PFSK-1 (cell line): ENCODE measurements around the gene PURB.

ENCODE experiments used
- FOXP2 ChIP-seq: optimal IDR thresholded peaks from 2 replicates; pipeline ENCODE3; 2011; ENCODE audit warnings: borderline replicate concordance, control low read depth, inconsistent platforms; ENCODE audit not compliant: insufficient read depth; ENCODE audit errors: extremely low read length, extremely low read depth
- POLR2AphosphoS5 ChIP-seq: IDR thresholded peaks from 2 replicates; pipeline ENCODE4 v1.6.1; 2012; ENCODE audit warnings: low read depth, mild to moderate bottlenecking, control low read depth, low read length, moderate library complexity
- SIN3A ChIP-seq: IDR thresholded peaks from 2 replicates; pipeline ENCODE4 v1.6.1; 2012; ENCODE audit warnings: mild to moderate bottlenecking, low read length, moderate library complexity, borderline replicate concordance; ENCODE audit not compliant: insufficient read depth
- TAF1 ChIP-seq: IDR thresholded peaks from 2 replicates; pipeline ENCODE4 v1.6.1; 2012; ENCODE audit warnings: low read length, control low read depth, borderline replicate concordance; ENCODE audit not compliant: insufficient read depth
- TF ChIP-seq, protein P1 (sequence below), 2 experiments: IDR thresholded peaks; 2 replicates each; pipeline versions ENCODE4 v1.6.1 to v1.8.0; 2011 to 2012; ENCODE audit warnings: low read depth in 2 of 2, low read length in 2 of 2, control low read depth in 1 of 2, inconsistent platforms in 1 of 2, mild to moderate bottlenecking in 1 of 2, moderate library complexity in 1 of 2; ENCODE audit not compliant: insufficient read depth in 1 of 2

PURB gene

DNA sequence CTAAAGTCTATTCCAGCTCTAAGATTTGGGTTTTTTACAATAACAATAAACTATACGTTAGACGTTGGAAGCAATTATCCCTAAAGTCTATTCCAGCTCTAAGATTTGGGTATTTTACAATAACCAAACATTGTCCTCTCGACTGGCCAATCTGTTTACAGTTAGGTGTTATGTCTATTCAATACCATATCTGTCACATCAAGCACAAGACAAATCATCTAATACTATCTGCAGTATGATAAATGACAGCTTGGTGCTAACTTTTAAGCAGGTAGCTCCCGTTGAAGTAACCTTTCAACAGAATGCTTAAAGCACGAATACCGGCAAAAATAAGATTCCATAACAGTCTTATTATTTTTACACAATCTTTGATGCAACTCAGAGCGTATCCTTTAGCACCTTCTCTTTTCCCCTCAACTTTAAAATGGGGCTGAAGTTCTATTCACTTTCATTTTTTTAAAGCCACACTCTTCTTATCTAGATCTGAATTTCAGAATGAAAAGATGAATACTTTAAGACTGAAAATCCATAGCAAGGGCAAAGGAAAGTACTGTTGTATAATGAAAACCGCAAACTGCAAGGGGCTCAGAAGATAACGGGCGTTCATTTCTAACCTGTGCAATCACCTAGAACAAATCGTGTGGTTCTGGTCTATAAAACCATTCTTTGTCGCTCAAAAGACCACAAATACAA lies 38.4 kb downstream of the PURB start:
- TF ChIP-seq FOXP2 = no peak
- TF ChIP-seq TAF1 = no peak
- TF ChIP-seq SIN3A = no peak
- TF ChIP-seq, protein P1, sequence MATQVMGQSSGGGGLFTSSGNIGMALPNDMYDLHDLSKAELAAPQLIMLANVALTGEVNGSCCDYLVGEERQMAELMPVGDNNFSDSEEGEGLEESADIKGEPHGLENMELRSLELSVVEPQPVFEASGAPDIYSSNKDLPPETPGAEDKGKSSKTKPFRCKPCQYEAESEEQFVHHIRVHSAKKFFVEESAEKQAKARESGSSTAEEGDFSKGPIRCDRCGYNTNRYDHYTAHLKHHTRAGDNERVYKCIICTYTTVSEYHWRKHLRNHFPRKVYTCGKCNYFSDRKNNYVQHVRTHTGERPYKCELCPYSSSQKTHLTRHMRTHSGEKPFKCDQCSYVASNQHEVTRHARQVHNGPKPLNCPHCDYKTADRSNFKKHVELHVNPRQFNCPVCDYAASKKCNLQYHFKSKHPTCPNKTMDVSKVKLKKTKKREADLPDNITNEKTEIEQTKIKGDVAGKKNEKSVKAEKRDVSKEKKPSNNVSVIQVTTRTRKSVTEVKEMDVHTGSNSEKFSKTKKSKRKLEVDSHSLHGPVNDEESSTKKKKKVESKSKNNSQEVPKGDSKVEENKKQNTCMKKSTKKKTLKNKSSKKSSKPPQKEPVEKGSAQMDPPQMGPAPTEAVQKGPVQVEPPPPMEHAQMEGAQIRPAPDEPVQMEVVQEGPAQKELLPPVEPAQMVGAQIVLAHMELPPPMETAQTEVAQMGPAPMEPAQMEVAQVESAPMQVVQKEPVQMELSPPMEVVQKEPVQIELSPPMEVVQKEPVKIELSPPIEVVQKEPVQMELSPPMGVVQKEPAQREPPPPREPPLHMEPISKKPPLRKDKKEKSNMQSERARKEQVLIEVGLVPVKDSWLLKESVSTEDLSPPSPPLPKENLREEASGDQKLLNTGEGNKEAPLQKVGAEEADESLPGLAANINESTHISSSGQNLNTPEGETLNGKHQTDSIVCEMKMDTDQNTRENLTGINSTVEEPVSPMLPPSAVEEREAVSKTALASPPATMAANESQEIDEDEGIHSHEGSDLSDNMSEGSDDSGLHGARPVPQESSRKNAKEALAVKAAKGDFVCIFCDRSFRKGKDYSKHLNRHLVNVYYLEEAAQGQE (IDR thresholded peaks at IDR 0.05; ENCODE audit: insufficient read depth in 1 of 2, low read depth in 2 of 2, low read length in 2 of 2) = no peak
- TF ChIP-seq POLR2AphosphoS5 = no peak

DNA sequence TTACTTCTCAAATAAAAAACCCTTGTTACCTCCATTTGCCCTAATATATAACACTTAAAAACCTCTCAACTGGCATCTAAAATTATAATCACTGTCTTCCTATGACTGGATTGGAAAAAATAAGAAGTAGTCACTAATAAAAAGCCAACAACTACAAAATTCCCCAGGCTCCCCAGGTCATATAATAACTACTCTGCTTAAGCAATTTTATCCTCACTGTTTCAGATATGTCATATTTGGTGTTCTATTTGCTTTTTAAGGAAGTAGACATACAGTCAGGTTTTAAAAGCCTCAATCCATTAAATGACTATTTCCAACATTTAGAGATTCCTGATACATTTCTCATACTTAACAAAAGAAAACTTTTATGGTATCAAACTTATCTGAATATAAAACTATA lies 39.9 kb downstream of the PURB start:
- no peak for TF ChIP-seq SIN3A
- TF ChIP-seq, protein P1 (IDR thresholded peaks at IDR 0.05; ENCODE audit: insufficient read depth in 1 of 2, low read depth in 2 of 2, low read length in 2 of 2) = no peak
- TF ChIP-seq FOXP2 = no peak
- no peak for TF ChIP-seq POLR2AphosphoS5
- TF ChIP-seq TAF1 = no peak

DNA sequence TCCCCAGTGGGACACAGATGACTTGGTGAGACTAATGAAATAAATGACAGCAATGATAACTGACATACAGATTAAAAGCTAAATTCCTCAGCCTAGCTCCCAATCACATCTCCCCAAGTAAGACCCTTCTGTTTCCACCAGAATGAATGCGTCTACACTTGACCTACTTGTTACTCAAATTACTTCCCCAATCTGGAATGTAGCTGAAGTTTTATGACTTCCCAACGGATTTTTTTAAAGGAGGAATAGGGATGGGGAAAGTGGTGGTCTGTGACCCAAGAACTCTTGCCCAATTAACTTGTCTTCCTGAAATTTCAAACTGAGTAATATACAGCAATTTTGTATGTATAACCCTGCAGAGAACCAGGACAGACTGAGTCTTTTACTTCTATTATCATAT lies 46.6 kb downstream of the PURB start:
- TF ChIP-seq SIN3A = no peak
- no peak for TF ChIP-seq FOXP2
- no peak for TF ChIP-seq TAF1
- TF ChIP-seq POLR2AphosphoS5 = no peak
- TF ChIP-seq, protein P1 (IDR thresholded peaks at IDR 0.05; ENCODE audit: insufficient read depth in 1 of 2, low read depth in 2 of 2, low read length in 2 of 2) = no peak

DNA sequence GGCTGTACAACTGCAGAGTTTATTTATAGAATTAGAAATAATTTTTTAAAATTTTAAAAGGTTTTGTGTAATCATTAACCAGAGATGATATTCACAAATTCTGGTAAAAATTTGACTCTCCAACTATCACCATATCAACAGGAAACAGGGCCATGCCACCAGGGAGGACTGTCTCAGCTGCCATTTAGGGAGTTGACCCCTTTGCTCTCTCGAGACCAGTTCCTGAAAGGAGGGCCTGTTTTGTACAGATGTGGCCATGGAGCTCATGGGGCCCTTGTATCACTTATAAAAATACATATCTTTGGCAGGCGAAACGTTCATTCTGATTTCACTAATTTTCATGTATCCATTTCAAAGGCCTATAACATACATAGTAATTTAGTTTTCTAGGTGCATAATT lies 57.8 kb downstream of the PURB start:
- TF ChIP-seq SIN3A (no peak), POLR2AphosphoS5 (no peak), TAF1 (no peak), FOXP2 (no peak)
- TF ChIP-seq, protein P1 (IDR thresholded peaks at IDR 0.05; ENCODE audit: insufficient read depth in 1 of 2, low read depth in 2 of 2, low read length in 2 of 2) = no peak
